ENCODE results near the gene C10orf105.

C10orf105 gene

GRCh38 chr10:71671994-71672946 is 47.3 kb downstream of the C10orf105 start:
- no peak for DNase-seq

GRCh38 chr10:71667387-71667752 is 52.2 kb downstream of the C10orf105 start:
- no peak for DNase-seq

- DNase-seq, result no peak
Observed at GRCh38 chr10:71666639-71667386, 52.8 kb downstream of the C10orf105 start.

- DNase-seq, result no peak
Observed at GRCh38 chr10:71665456-71665855, 54.1 kb downstream of the C10orf105 start.

GRCh38 chr10:71664585-71664984 is 55.0 kb downstream of the C10orf105 start:
- no peak for DNase-seq

- no peak for DNase-seq
Observed at GRCh38 chr10:71663311-71663710, 56.3 kb downstream of the C10orf105 start.

GRCh38 chr10:71661779-71662336 is 57.7 kb downstream of the C10orf105 start:
- no peak for DNase-seq
